ENCODE results near the gene MUL1.

GRCh38 chr1:20473894-20474293, 34.1 kb downstream of the MUL1 start:
- TF ChIP-seq CTCF (IDR thresholded peaks at IDR 0.05) (no peak), POLR2A (IDR thresholded peaks at IDR 0.05) (no peak)

All from testis (tissue), 2 donors.